Activated CD4-positive, alpha-beta memory T cell treated with anti-CD3 and anti-CD28 coated beads, Interleukin-2, amount 10 ng/mL, durations not matched to agents 7 days and 5 days (primary cell): ENCODE measurements around the gene CBFA2T3. TPM values are rescaled to one million over a fixed set of nuclear protein-coding genes. Genes with fewer than 3 reads are reported as not detected.

ENCODE experiments used
- CTCF ChIA-PET: fragments of 350-600 bp; sonication (Branson Sonifier 250); formaldehyde crosslinking; loops from one replicate; lab custom pipeline; 2021; ENCODE audit warnings: antibody characterized with exemption, inconsistent platforms; lab: Charles Lee
- POLR2A ChIA-PET: fragments of 350-600 bp; sonication (Branson Sonifier 250); formaldehyde crosslinking; loops from one replicate; lab custom pipeline; 2021; ENCODE audit warnings: antibody characterized with exemption; lab: Charles Lee
- DNase-seq: peaks from one replicate; pipeline ENCODE4 v3.0.0-alpha.2; 2020
- H3K27ac Mint-ChIP-seq: one replicate; pipeline ENCODE4 v1.8.0; 2021; ENCODE audit warnings: mild to moderate bottlenecking, mixed read lengths
- H3K27me3 Mint-ChIP-seq: one replicate; pipeline ENCODE4 v1.8.0; 2021; ENCODE audit warnings: mixed read lengths
- H3K36me3 Mint-ChIP-seq: one replicate; pipeline ENCODE4 v1.8.0; 2021; ENCODE audit warnings: low read depth, mixed read lengths
- H3K4me1 Mint-ChIP-seq: one replicate; pipeline ENCODE4 v1.8.0; 2021; ENCODE audit warnings: mixed read lengths
- H3K4me3 Mint-ChIP-seq: one replicate; pipeline ENCODE4 v1.8.0; 2021; ENCODE audit warnings: mild to moderate bottlenecking, mixed read lengths
- H3K9me3 Mint-ChIP-seq: one replicate; pipeline ENCODE4 v1.8.0; 2021; ENCODE audit warnings: mixed read lengths
- total RNA-seq, 2 experiments: library from RNA; stranded (reverse); gene quantifications; one replicate each; pipeline ENCODE4 v1.2.3, GENCODE V29; 2021

Gene CBFA2T3
- total RNA-seq, 2 experiments from 2014 or later, result not detected

GRCh38 chr16:88842308-88842756 lies 134.7 kb downstream of the CBFA2T3 start:
- Mint-ChIP-seq H3K4me1 (peaks cover 7% of the 10 kb centered on the region), H3K27me3 (no peaks in the 10 kb centered on the region), H3K36me3 (no peaks in the 10 kb centered on the region), H3K4me3 (no peak overlapping the region), H3K9me3 (no peaks in the 10 kb centered on the region), H3K27ac (no peak overlapping the region)
- POLR2A ChIA-PET, result no interaction called here
- CTCF ChIA-PET, result no interaction called here
- no peak for DNase-seq

- POLR2A ChIA-PET, result interaction anchor here (0.9 kb wide), 1 partner anchor 16 kb away, joined by 4 read pairs; no protein-coding TSS in a partner anchor
- CTCF ChIA-PET, result no interaction called here
- H3K4me3 Mint-ChIP-seq, result no peak overlapping the region
- H3K4me1 Mint-ChIP-seq, result peaks cover 7% of the 10 kb centered on the region
- no peaks in the 10 kb centered on the region for H3K36me3 Mint-ChIP-seq
- no peaks in the 10 kb centered on the region for H3K27me3 Mint-ChIP-seq
- DNase-seq, result no peak
- H3K27ac Mint-ChIP-seq, result no peak overlapping the region
- H3K9me3 Mint-ChIP-seq, result no peaks in the 10 kb centered on the region
These were observed 135.3 kb downstream of the CBFA2T3 start for GRCh38 chr16:88841521-88842307.

GRCh38 chr16:88840600-88841215 lies 136.3 kb downstream of the CBFA2T3 start:
- no peak for DNase-seq
- Mint-ChIP-seq H3K4me3 (no peak overlapping the region), H3K36me3 (no peaks in the 10 kb centered on the region), H3K9me3 (no peaks in the 10 kb centered on the region), H3K27me3 (no peaks in the 10 kb centered on the region), H3K27ac (no peak overlapping the region), H3K4me1 (peaks cover 7% of the 10 kb centered on the region)
- POLR2A ChIA-PET, result interaction anchor here (0.9 kb wide), 1 partner anchor 17 kb away, joined by 4 read pairs; no protein-coding TSS in a partner anchor
- CTCF ChIA-PET, result no interaction called here

GRCh38 chr16:88839745-88840599 lies 137.0 kb downstream of the CBFA2T3 start:
- no peak overlapping the region for H3K27ac Mint-ChIP-seq
- POLR2A ChIA-PET, result no interaction called here

GRCh38 chr16:88839026-88839529 lies 137.9 kb downstream of the CBFA2T3 start:
- Mint-ChIP-seq H3K36me3 (no peaks in the 10 kb centered on the region), H3K4me3 (no peak overlapping the region), H3K27ac (no peak overlapping the region), H3K4me1 (peaks cover 7% of the 10 kb centered on the region), H3K27me3 (no peaks in the 10 kb centered on the region), H3K9me3 (no peaks in the 10 kb centered on the region)
- ChIA-PET POLR2A (no interaction called here), CTCF (interaction anchor here (0.6 kb wide), 1 partner anchor 45 kb away, joined by 3 read pairs; no protein-coding TSS in a partner anchor)
- no peak for DNase-seq

More at GRCh38 chr16:88839745-88840599, 137.0 kb downstream of the CBFA2T3 start:
- DNase-seq, result no peak
- Mint-ChIP-seq H3K36me3 (no peaks in the 10 kb centered on the region), H3K27me3 (no peaks in the 10 kb centered on the region), H3K9me3 (no peaks in the 10 kb centered on the region), H3K4me3 (no peak overlapping the region), H3K4me1 (peaks cover 7% of the 10 kb centered on the region)
- CTCF ChIA-PET, result no interaction called here

- Mint-ChIP-seq H3K4me1 (peaks cover 7% of the 10 kb centered on the region), H3K27ac (no peak overlapping the region), H3K36me3 (no peaks in the 10 kb centered on the region), H3K4me3 (no peak overlapping the region), H3K9me3 (no peaks in the 10 kb centered on the region), H3K27me3 (no peaks in the 10 kb centered on the region)
- ChIA-PET POLR2A (no interaction called here), CTCF (interaction anchor here (0.6 kb wide), 1 partner anchor 45 kb away, joined by 3 read pairs; no protein-coding TSS in a partner anchor)
- DNase-seq, result no peak
These were observed 138.4 kb downstream of the CBFA2T3 start for GRCh38 chr16:88838566-88838965.

GRCh38 chr16:88837806-88838205 lies 139.2 kb downstream of the CBFA2T3 start:
- Mint-ChIP-seq H3K27ac (no peak overlapping the region), H3K4me1 (peaks cover 6% of the 10 kb centered on the region), H3K27me3 (no peaks in the 10 kb centered on the region), H3K9me3 (no peaks in the 10 kb centered on the region), H3K36me3 (no peaks in the 10 kb centered on the region), H3K4me3 (no peak overlapping the region)
- ChIA-PET CTCF (no interaction called here), POLR2A (no interaction called here)
- DNase-seq, result no peak

- Mint-ChIP-seq H3K4me3 (no peak overlapping the region), H3K27ac (no peak overlapping the region), H3K27me3 (no peaks in the 10 kb centered on the region), H3K9me3 (no peaks in the 10 kb centered on the region), H3K4me1 (peaks cover under 1% of the 10 kb centered on the region), H3K36me3 (no peaks in the 10 kb centered on the region)
- DNase-seq, result no peak
- POLR2A ChIA-PET, result no interaction called here
- CTCF ChIA-PET, result no interaction called here
These were observed 140.2 kb downstream of the CBFA2T3 start for GRCh38 chr16:88836791-88837190.

GRCh38 chr16:88835818-88836217 lies 141.2 kb downstream of the CBFA2T3 start:
- Mint-ChIP-seq H3K27me3 (no peaks in the 10 kb centered on the region), H3K36me3 (no peaks in the 10 kb centered on the region), H3K4me3 (no peak overlapping the region), H3K4me1 (no peaks in the 10 kb centered on the region), H3K27ac (no peak overlapping the region), H3K9me3 (no peaks in the 10 kb centered on the region)
- no peak for DNase-seq
- CTCF ChIA-PET, result no interaction called here
- POLR2A ChIA-PET, result no interaction called here

- Mint-ChIP-seq H3K4me1 (no peaks in the 10 kb centered on the region), H3K9me3 (no peaks in the 10 kb centered on the region), H3K4me3 (no peak overlapping the region), H3K27me3 (no peaks in the 10 kb centered on the region), H3K27ac (no peak overlapping the region), H3K36me3 (no peaks in the 10 kb centered on the region)
- CTCF ChIA-PET, result no interaction called here
- no peak for DNase-seq
- POLR2A ChIA-PET, result no interaction called here
These were observed 141.6 kb downstream of the CBFA2T3 start for GRCh38 chr16:88835383-88835782.

GRCh38 chr16:88834670-88835069 lies 142.3 kb downstream of the CBFA2T3 start:
- Mint-ChIP-seq H3K4me1 (no peaks in the 10 kb centered on the region), H3K9me3 (no peaks in the 10 kb centered on the region), H3K4me3 (no peak overlapping the region), H3K27me3 (no peaks in the 10 kb centered on the region), H3K27ac (no peak overlapping the region), H3K36me3 (no peaks in the 10 kb centered on the region)
- ChIA-PET CTCF (no interaction called here), POLR2A (no interaction called here)
- DNase-seq, result no peak

- no peak for DNase-seq
- H3K9me3 Mint-ChIP-seq, result no peaks in the 10 kb centered on the region
- POLR2A ChIA-PET, result interaction anchor here (1.4 kb wide), 1 partner anchor 24 kb away, joined by 4 read pairs; the partner anchor contains the start of genes GALNS and TRAPPC2L
- CTCF ChIA-PET, result no interaction called here
- no peak overlapping the region for H3K27ac Mint-ChIP-seq
- no peaks in the 10 kb centered on the region for H3K4me1 Mint-ChIP-seq
- H3K4me3 Mint-ChIP-seq, result no peak overlapping the region
- no peaks in the 10 kb centered on the region for H3K27me3 Mint-ChIP-seq
- H3K36me3 Mint-ChIP-seq, result no peaks in the 10 kb centered on the region
These were observed 143.9 kb downstream of the CBFA2T3 start for GRCh38 chr16:88833086-88833485.
